Activated CD4-positive, CD25-positive, alpha-beta regulatory T cell treated with anti-CD3 and anti-CD28 coated beads, Interleukin-2, amount 50 U/mL, for 24 hours (primary cell): ENCODE data around the gene CHRNG.
"Not testable (repeated sequence)": the region's sequence is repeated elsewhere in the genome, so short reads cannot be mapped to it uniquely, and the experiment has no call there.

Experiments used
- ATAC-seq, 2 donors: fragments of 150-1000 bp; cut with Tn5 transposase; one replicate each; pipeline ENCODE4 v1.10.0; 2021; ENCODE audit warnings: mild to moderate bottlenecking in 1 of 2, moderate library complexity in 1 of 2

CHRNG gene

GRCh38 chr2:232545511-232546375, 6.3 kb downstream of the CHRNG start:
- ATAC-seq, result no peak

GRCh38 chr2:232547991-232548390, 8.5 kb downstream of the CHRNG start:
- no peak for ATAC-seq

- no peak for ATAC-seq
Observed at GRCh38 chr2:232549655-232550353, 10.3 kb downstream of the CHRNG start.

- peak; percentile 95 to 96 for ATAC-seq
Observed at GRCh38 chr2:232550354-232551249, 11.1 kb downstream of the CHRNG start, which contains the start of the genes EIF4E2 and TIGD1. EIF4E2 (plus strand) TSS chr2:232550689; CDS start chr2:232550725, 36 bp downstream. TIGD1 (minus strand) TSS chr2:232550557; CDS start chr2:232549882, 675 bp downstream.

- ATAC-seq, result no peak
Observed at GRCh38 chr2:232551250-232551638, 11.8 kb downstream of the CHRNG start.

GRCh38 chr2:232551776-232552175, 12.3 kb downstream of the CHRNG start:
- ATAC-seq, result no peak

- no peak for ATAC-seq
Observed at GRCh38 chr2:232556426-232556825, 16.9 kb downstream of the CHRNG start.

GRCh38 chr2:232562515-232563151, 23.1 kb downstream of the CHRNG start:
- ATAC-seq, result no peak

GRCh38 chr2:232563580-232563979, 24.1 kb downstream of the CHRNG start:
- no peak for ATAC-seq

- no peak for ATAC-seq
Observed at GRCh38 chr2:232567721-232568120, 28.2 kb downstream of the CHRNG start.

- no peak for ATAC-seq
Observed at GRCh38 chr2:232568161-232568560, 28.7 kb downstream of the CHRNG start.

- ATAC-seq, result no peak
Observed at GRCh38 chr2:232569541-232569940, 30.0 kb downstream of the CHRNG start.

- not testable (repeated sequence) for ATAC-seq
Observed at GRCh38 chr2:232570481-232570880, 31.0 kb downstream of the CHRNG start.

- no peak for ATAC-seq
Observed at GRCh38 chr2:232571026-232571474, 31.6 kb downstream of the CHRNG start.

- ATAC-seq, result no peak
Observed at GRCh38 chr2:232573042-232573441, 33.5 kb downstream of the CHRNG start.

GRCh38 chr2:232573771-232574435, 34.4 kb downstream of the CHRNG start:
- ATAC-seq, result no peak

GRCh38 chr2:232574674-232575403, 35.3 kb downstream of the CHRNG start:
- ATAC-seq, result no peak

GRCh38 chr2:232575404-232575746, 35.9 kb downstream of the CHRNG start:
- no peak for ATAC-seq

- no peak for ATAC-seq
Observed at GRCh38 chr2:232576995-232577394, 37.5 kb downstream of the CHRNG start.

GRCh38 chr2:232577841-232578240, 38.3 kb downstream of the CHRNG start:
- no peak for ATAC-seq

GRCh38 chr2:232578626-232579025, 39.1 kb downstream of the CHRNG start:
- ATAC-seq, result no peak
